Large intestine (tissue), 3 donors: Measurements from ENCODE around the gene GLCE. TPM values are rescaled to one million over a fixed set of nuclear protein-coding genes. Genes with fewer than 3 reads are reported as not detected.

Experiments used
- DNase-seq, 2 donors: peaks; one replicate each; pipeline versions ENCODE4 v3.0.0 to v3.0.0-alpha.2; 2013
- H3K27ac ChIP-seq: one replicate; pipeline ENCODE4 v1.5.1; 2013; ENCODE audit warnings: low read length
- H3K27me3 ChIP-seq: 2 replicates; pipeline ENCODE4 v1.6.1; 2013; ENCODE audit warnings: low read length; ENCODE audit not compliant: control insufficient read depth, insufficient read depth
- H3K36me3 ChIP-seq: 2 replicates; pipeline ENCODE4 v1.6.1; 2013; ENCODE audit warnings: low read length; ENCODE audit not compliant: control insufficient read depth, insufficient read depth
- H3K4me1 ChIP-seq: one replicate; pipeline ENCODE4 v1.6.1; 2013; ENCODE audit warnings: low read length; ENCODE audit not compliant: control insufficient read depth, insufficient read depth
- H3K4me3 ChIP-seq: one replicate; pipeline ENCODE4 v1.5.1; 2013; ENCODE audit warnings: low read length
- H3K9me3 ChIP-seq: one replicate; pipeline ENCODE4 v1.6.1; 2013; ENCODE audit warnings: mild to moderate bottlenecking, low read depth, low read length, moderate library complexity; ENCODE audit not compliant: control insufficient read depth
- WGBS: methylation state at CpG from one replicate; pipeline ENCODE4 v1.1.5; 2013; ENCODE audit warnings: low lambda C conversion rate; ENCODE audit not compliant: insufficient coverage; 5-methylcytosine and 5-hydroxymethylcytosine counted together
- polyA plus RNA-seq: library from polyadenylated mRNA; unstranded; fragments of 120-200 nt; gene quantifications from one replicate; pipeline ENCODE4 v1.2.1, GENCODE V29; 2013

Gene GLCE
- polyA plus RNA-seq, 1 donor = 50.5 TPM

DNA sequence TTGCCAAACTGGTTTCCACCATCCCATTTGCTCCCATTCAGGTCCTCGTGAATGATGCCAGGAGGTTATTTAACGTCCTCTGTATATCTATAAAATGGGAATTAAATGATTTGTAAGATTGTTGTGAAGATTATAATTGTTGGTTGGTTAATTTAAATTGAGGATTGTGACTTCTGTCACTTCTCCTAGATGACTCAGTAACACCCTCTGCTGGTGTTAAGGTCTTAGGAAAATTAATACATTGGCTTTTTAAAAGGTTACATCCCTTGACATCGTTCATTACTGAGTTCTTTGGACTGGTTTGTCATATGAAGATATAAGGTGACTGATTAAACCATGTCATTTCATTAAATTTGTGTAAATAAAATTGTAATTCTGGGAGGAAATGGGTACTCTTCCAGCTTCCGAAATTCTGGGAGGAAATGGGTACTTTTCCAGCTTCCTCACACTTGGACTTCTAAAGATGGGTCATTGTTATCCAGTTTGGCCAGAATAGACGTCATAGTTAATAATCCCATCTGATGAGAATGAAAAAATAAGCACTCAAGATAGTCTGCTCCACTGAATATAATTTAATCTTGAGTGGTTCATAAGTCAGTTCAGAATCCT lies 105.0 kb downstream of the GLCE start:
- peak in 1 of 2 donors; percentile 18 for DNase-seq
- no CpG with 5 or more reads among the region's 5 CpGs for WGBS
- H3K4me1 ChIP-seq = no peaks in the 10 kb centered on the region

DNA sequence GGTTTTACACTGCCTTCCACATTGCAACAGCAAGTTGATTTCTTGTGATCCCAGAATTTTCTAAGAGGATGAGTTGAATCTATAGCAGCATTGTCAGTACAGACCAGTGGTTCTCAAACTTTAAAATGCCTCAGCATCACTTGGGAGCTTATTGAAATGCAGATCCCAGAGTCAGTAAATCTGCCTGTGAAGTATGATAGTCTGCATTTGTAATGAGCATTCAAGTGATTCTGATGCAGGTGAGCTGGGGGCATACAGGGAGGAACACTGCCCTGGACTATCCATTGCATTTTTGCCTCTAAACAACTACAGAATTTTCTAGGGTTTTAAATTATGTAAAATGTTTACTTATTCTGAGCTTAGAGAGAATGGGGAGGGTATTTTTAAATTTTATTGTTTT lies 110.8 kb downstream of the GLCE start:
- no peak overlapping the region for H3K4me3 ChIP-seq

More for the DNA sequence above, 105.0 kb downstream of the GLCE start:
- Histone ChIP-seq H3K27ac (no peak overlapping the region), H3K9me3 (no peaks in the 10 kb centered on the region), H3K36me3 (peaks cover 8% of the 10 kb centered on the region), H3K4me3 (no peak overlapping the region), H3K27me3 (no peaks in the 10 kb centered on the region)

DNA sequence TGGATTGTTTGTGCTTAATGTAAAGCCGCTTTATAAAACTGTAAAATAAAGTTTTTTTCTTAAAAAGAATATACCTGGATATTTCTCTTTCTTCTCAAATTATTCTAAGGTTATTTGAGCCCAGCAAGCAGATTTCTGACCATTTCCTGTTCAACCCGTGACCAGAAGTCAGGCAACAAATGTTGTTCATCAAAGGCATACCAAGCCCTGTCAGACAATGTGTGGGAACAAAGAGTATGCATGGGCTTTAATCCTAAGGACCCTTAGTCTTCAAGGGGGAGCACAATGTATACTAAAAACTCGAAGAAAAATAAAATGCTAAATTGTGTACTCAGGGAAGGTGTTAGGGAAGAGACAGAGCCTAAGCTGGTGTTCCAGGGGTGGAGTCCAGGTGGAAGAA lies 111.7 kb downstream of the GLCE start:
- H3K4me3 ChIP-seq = no peak overlapping the region
- DNase-seq = no peak
- no peaks in the 10 kb centered on the region for H3K9me3 ChIP-seq
- 100% methylated on average over 1 of the region's 3 CpGs for WGBS
- H3K36me3 ChIP-seq = peaks cover 3% of the 10 kb centered on the region
- no peaks in the 10 kb centered on the region for H3K4me1 ChIP-seq
- no peak overlapping the region for H3K27ac ChIP-seq
- no peaks in the 10 kb centered on the region for H3K27me3 ChIP-seq

More for the DNA sequence above, 110.8 kb downstream of the GLCE start:
- Histone ChIP-seq H3K4me1 (no peaks in the 10 kb centered on the region), H3K27me3 (no peaks in the 10 kb centered on the region), H3K27ac (no peak overlapping the region), H3K9me3 (no peaks in the 10 kb centered on the region), H3K36me3 (peaks cover 6% of the 10 kb centered on the region)
- DNase-seq = no peak

DNA sequence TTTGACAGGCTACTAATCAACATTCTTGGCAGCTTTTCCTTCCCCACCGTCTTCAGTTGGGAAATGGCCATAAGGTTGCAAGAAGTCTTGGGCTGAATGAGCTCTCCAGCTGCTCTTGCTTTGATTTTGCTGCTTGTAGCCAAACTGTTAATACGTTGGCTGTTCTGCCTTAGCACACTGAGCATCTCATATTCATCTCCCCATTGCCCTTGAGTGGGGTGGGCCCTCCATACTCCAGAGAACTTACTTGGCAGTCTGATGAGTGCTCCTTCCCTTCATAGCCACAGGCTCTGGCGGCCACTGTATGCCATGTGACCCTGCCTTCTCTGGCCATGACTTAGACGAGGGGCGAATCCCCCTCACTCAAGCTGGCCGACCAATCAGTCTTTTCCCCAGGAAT lies 112.5 kb downstream of the GLCE start:
- no peaks in the 10 kb centered on the region for H3K9me3 ChIP-seq
- no peak overlapping the region for H3K4me3 ChIP-seq
- peaks cover 3% of the 10 kb centered on the region for H3K36me3 ChIP-seq
- no peak for DNase-seq
- H3K27ac ChIP-seq = no peak overlapping the region
- 80% methylated on average over 1 of the region's 6 CpGs for WGBS
- no peaks in the 10 kb centered on the region for H3K27me3 ChIP-seq
- no peaks in the 10 kb centered on the region for H3K4me1 ChIP-seq

DNA sequence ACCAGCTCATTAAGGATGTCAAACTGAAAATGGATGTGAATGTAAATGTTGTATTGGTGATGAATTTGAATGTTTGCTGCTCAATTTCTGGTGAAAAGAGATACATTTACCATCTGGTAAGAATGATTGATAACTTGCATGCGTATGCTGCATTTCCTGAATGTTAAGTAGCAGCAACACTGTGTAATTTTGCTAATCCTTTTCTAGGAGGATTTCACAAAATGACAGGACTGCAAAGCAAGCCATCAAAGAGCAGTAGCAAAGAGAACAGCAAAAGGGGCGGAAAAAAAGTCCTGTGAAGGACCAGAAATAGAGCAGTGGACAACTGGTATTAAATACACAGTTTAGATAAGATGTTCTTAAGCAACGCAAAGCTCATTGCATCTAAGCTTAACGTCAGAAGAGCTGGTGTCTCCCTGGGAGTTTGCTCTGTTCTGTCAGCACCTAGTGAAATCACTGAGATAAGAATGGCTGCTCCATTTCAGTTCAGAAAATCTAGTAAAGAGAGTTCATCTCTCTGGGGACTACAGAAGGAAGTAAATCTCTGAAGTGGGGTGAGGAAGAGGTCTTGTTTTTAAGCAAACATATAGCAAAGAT lies 114.7 kb downstream of the GLCE start:
- 29% methylated on average over 2 of the region's 4 CpGs for WGBS
- H3K27me3 ChIP-seq = no peaks in the 10 kb centered on the region
- no peaks in the 10 kb centered on the region for H3K9me3 ChIP-seq
- H3K27ac ChIP-seq = no peak overlapping the region
- H3K4me3 ChIP-seq = no peak overlapping the region
- no peaks in the 10 kb centered on the region for H3K4me1 ChIP-seq
- H3K36me3 ChIP-seq = no peaks in the 10 kb centered on the region
- DNase-seq = no peak

DNA sequence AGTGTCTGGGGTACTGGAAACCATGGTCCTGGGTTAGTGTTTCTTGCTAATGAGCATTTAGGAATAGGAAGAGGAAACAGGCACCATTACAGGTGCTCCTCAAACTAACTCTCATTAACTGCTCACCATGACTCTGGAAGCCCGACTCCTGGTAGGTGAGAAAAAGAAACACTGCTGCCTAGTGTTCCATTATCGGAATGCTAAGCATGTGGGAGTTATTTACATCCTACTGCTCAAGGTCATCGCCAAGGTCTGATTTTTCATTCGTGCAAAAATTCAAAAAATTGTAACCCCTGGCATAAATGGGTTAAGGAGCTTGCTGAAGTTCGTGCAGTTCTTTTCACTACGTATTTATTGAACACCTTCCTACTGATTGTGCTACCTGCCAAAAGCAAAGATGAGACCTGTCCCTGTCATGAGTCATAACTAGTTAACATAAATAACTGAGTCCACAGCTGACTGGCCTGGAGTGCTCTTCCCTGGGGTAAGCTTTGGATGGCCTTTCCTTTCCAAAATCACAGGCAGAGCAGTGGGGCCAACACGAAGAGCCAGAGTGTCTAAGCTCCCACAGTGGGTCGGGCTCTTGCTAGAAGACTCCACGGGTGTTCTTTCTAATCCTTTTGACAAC lies 115.6 kb downstream of the GLCE start:
- Histone ChIP-seq H3K4me3 (no peak overlapping the region), H3K27me3 (no peaks in the 10 kb centered on the region), H3K4me1 (no peaks in the 10 kb centered on the region), H3K9me3 (no peaks in the 10 kb centered on the region), H3K36me3 (no peaks in the 10 kb centered on the region), H3K27ac (no peak overlapping the region)
- no peak for DNase-seq
- WGBS = no CpG with 5 or more reads among the region's 9 CpGs

DNA sequence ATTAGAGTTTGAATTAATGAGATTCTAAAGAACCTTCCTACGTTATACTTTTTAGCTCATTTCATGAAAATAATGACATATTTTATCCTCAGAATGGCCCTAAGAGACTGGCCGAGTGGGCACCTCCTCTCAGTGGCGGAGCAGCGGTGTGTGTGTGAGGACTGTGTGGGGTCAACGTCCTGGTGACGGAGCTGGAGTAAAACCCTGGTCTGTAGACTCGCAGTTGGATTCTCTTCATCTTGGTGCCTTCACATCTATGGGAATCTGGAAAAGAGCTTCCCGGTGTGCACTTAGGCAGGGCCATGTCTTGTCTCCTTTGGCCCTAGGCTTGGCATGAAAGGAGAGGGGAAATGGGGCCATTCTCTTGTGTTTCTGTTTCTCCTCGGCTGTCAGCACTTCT lies 116.9 kb downstream of the GLCE start:
- H3K27me3 ChIP-seq = no peaks in the 10 kb centered on the region
- no CpG with 5 or more reads among the region's 9 CpGs for WGBS
- H3K36me3 ChIP-seq = no peaks in the 10 kb centered on the region
- H3K9me3 ChIP-seq = no peaks in the 10 kb centered on the region
- DNase-seq = no peak
- H3K27ac ChIP-seq = no peak overlapping the region
- no peak overlapping the region for H3K4me3 ChIP-seq
- no peaks in the 10 kb centered on the region for H3K4me1 ChIP-seq

DNA sequence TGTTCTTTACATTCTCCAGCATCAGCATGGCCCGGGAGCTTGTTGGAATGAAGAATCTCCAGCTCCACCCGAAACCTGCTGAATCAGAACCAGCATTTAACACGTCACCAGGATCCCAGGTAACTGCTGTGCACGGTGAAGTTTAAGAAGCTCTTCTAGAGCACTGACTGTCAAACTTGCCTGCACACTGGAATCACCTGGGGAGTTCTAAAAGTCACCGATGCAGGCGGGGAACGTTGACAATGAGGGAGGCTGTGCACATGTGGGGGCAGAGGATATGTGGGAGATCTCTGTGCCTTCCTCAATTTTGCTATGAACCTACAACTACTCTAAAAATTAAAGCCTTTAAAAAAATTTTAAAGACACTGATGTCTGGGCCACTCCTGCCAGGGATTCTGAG lies 119.2 kb downstream of the GLCE start:
- no peaks in the 10 kb centered on the region for H3K9me3 ChIP-seq

DNA sequence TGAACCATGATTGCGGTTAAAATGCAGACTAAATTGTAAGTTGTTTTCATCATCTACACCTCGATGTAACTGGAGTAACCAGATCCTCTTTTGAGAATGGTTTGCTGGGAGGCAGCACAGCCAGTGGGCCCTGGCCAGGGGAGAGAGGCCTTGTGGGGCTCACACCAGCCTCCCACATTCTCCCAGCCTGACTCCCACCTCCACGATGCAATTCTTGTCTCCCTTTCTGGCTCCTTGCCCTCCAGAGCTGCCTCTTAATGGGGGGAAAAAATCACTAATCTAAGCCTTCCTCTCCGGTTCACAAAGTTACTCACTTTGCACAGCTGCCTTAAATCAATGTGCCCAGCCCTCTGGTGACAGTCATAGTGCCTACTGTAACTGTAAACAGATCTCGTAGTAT lies 120.3 kb downstream of the GLCE start:
- no peaks in the 10 kb centered on the region for H3K36me3 ChIP-seq
- DNase-seq = no peak

More for the DNA sequence above, 119.2 kb downstream of the GLCE start:
- Histone ChIP-seq H3K4me3 (no peak overlapping the region), H3K36me3 (no peaks in the 10 kb centered on the region), H3K27ac (no peak overlapping the region), H3K27me3 (no peaks in the 10 kb centered on the region), H3K4me1 (no peaks in the 10 kb centered on the region)
- 100% methylated on average over 2 of the region's 7 CpGs for WGBS
- DNase-seq = no peak

DNA sequence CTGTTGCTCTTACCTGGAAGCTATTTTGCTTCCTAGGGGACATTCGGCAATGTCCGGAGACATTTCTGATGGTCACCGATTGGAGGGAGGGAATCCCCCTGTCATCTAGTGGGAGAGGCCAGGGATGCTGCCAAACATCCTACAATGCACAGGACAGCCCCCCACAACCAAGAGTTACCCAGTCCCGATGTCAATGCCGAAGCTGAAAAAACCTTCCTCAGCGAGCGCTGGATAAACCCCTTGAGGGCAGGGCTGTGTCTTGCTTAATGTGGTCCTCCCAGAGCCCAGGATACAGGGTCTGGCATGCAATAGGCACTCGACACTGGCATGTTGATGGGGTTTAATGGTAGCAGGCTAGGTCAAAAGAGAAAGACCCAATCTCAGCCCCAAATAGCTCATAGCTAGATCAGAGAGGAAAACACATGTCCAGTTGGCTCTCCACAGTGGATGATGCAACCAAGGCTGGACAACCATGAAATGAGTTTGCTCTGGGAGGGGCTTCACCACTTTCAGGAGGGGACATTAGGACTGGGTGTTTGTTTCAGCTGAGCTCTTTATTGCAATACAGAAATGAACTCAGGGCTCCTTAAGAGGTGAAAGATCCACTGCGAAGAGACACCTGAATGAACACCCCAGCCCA lies 121.8 kb downstream of the GLCE start:
- Histone ChIP-seq H3K4me1 (no peaks in the 10 kb centered on the region), H3K36me3 (no peaks in the 10 kb centered on the region), H3K27ac (no peak overlapping the region), H3K4me3 (no peak overlapping the region), H3K9me3 (no peaks in the 10 kb centered on the region), H3K27me3 (no peaks in the 10 kb centered on the region)
- DNase-seq = no peak
- no CpG with 5 or more reads among the region's 9 CpGs for WGBS

More for the DNA sequence above, 120.3 kb downstream of the GLCE start:
- H3K4me3 ChIP-seq = no peak overlapping the region
- H3K9me3 ChIP-seq = no peaks in the 10 kb centered on the region
- H3K4me1 ChIP-seq = no peaks in the 10 kb centered on the region
- no CpG with 5 or more reads among the region's 5 CpGs for whole genome bisulfite sequencing
- no peak overlapping the region for H3K27ac ChIP-seq
- H3K27me3 ChIP-seq = no peaks in the 10 kb centered on the region
